Epithelial cell of esophagus (primary cell): ENCODE results near the gene DUOXA2.
A peak's percentile ranks its signal among the peaks of the same experiment; 100 is the strongest.
"Not testable (repeated sequence)": the region's sequence is repeated elsewhere in the genome, so short reads cannot be mapped to it uniquely, and the experiment has no call there.

Experiments used
- DNase-seq: peaks from one replicate; pipeline ENCODE4 v3.0.0; 2010; ENCODE audit warnings: low read depth
- H3K4me3 ChIP-seq: 2 replicates; pipeline ENCODE4 v1.5.1; 2011; ENCODE audit warnings: mild to moderate bottlenecking, low read length, control low read depth
- CTCF ChIP-seq: IDR thresholded peaks from 2 replicates; pipeline ENCODE4 v1.5.1; 2011; ENCODE audit warnings: low read depth, mild to moderate bottlenecking, low read length, control low read depth, inconsistent platforms; ENCODE audit not compliant: insufficient read depth; ENCODE audit errors: missing control alignments

The DUOXA2 gene

GRCh38 chr15:45114076-45114750 is at the start of gene DUOXA2, which contains the start of gene DUOX2:
DUOXA2 (plus strand) TSS chr15:45114326; CDS start chr15:45114606, 280 bp downstream.
DUOX2 (minus strand) TSS chr15:45114172; CDS start chr15:45113411, 761 bp downstream.
- TF ChIP-seq CTCF, result no peak
- no peak for DNase-seq
- no peak within 1 kb of the TSS for H3K4me3 ChIP-seq

GRCh38 chr15:45064386-45064785 is 49.7 kb upstream of the DUOXA2 start:
- TF ChIP-seq CTCF, result no peak
- no peak overlapping the region for H3K4me3 ChIP-seq
- no peak for DNase-seq

- DNase-seq, result peak; percentile 51
- not testable (repeated sequence) for H3K4me3 ChIP-seq
Measured at GRCh38 chr15:45069942-45070360, 44.2 kb upstream of the DUOXA2 start.

GRCh38 chr15:45073602-45074001 is 40.5 kb upstream of the DUOXA2 start:
- not testable (repeated sequence) for H3K4me3 ChIP-seq, DNase-seq

- not testable (repeated sequence) for DNase-seq, H3K4me3 ChIP-seq
Measured at GRCh38 chr15:45075440-45076320, 38.4 kb upstream of the DUOXA2 start.

GRCh38 chr15:45077391-45077790 is 36.7 kb upstream of the DUOXA2 start:
- H3K4me3 ChIP-seq, DNase-seq: not testable (repeated sequence)

- H3K4me3 ChIP-seq, DNase-seq: not testable (repeated sequence)
Measured at GRCh38 chr15:45079201-45079600, 34.9 kb upstream of the DUOXA2 start.

GRCh38 chr15:45079628-45080246 is 34.4 kb upstream of the DUOXA2 start:
- not testable (repeated sequence) for DNase-seq, H3K4me3 ChIP-seq

- not testable (repeated sequence) for DNase-seq, H3K4me3 ChIP-seq
Measured at GRCh38 chr15:45080593-45080992, 33.5 kb upstream of the DUOXA2 start.

- not testable (repeated sequence) for H3K4me3 ChIP-seq, DNase-seq
Measured at GRCh38 chr15:45082412-45082811, 31.7 kb upstream of the DUOXA2 start.

- no peak for TF ChIP-seq CTCF
- peak; percentile 32 for DNase-seq
- H3K4me3 ChIP-seq, result no peak overlapping the region
Measured at GRCh38 chr15:45083223-45083622, 30.9 kb upstream of the DUOXA2 start.
